Heart right ventricle (tissue), 16 donors: ENCODE data around the gene SLC22A7. TPM values are rescaled to one million over a fixed set of nuclear protein-coding genes. Genes with fewer than 3 reads are reported as not detected.
A peak's percentile ranks its signal among the peaks of the same experiment; 100 is the strongest.

ENCODE experiments used
- ATAC-seq, 8 donors: fragments of 200-7000 bp; cut with Tn5 transposase; one replicate each; pipeline ENCODE4 v1.9.1; 2020; ENCODE audit warnings: mild to moderate bottlenecking in 8 of 8, moderate library complexity in 8 of 8, moderate number of reproducible peaks in 1 of 8
- DNase-seq, 2 donors: peaks; one replicate each; pipeline ENCODE4 v3.0.0-alpha.2; 2020
- H3K27ac ChIP-seq, 10 donors: fragments of 200-600 bp; sonication (generic) in 2 of 10; one replicate each; pipeline versions ENCODE4 v1.5.0 to v1.8.0; 2020 to 2022; ENCODE audit warnings: mild to moderate bottlenecking in 3 of 10
- H3K27me3 ChIP-seq, 7 donors: fragments of 200-600 bp; one replicate each; pipeline ENCODE4 v1.8.0; 2021 to 2022; ENCODE audit warnings: mild to moderate bottlenecking in 2 of 7
- H3K36me3 ChIP-seq, 9 donors: fragments of 200-600 bp; sonication (generic) in 1 of 9; one replicate each; pipeline versions ENCODE4 v1.5.0 to v1.8.0; 2020 to 2022; ENCODE audit warnings: mild to moderate bottlenecking in 2 of 9
- H3K4me1 ChIP-seq, 9 donors: fragments of 200-600 bp; sonication (generic) in 1 of 9; one replicate each; pipeline versions ENCODE4 v1.5.0 to v1.8.0; 2020 to 2022; ENCODE audit warnings: mild to moderate bottlenecking in 4 of 9
- H3K4me3 ChIP-seq, 10 donors: fragments of 200-600 bp; sonication (generic) in 2 of 10; one replicate each; pipeline versions ENCODE4 v1.5.0 to v1.8.0; 2020 to 2022; ENCODE audit warnings: mild to moderate bottlenecking in 7 of 10, moderate library complexity in 2 of 10
- H3K9me3 ChIP-seq, 11 donors: fragments of 200-600 bp in 10 of 11; sonication (generic) in 2 of 11; one replicate each; pipeline versions ENCODE4 v1.5.0 to v1.8.0; 2013 to 2022; ENCODE audit warnings: mild to moderate bottlenecking in 2 of 11, control low read depth in 1 of 11, moderate library complexity in 1 of 11
- WGBS, 2 donors: extraction: QIAGEN DNeasy Blood & Tissue Kit; methylation state at CpG; one replicate each; pipeline ENCODE4 v1.1.7; 2013; ENCODE audit warnings: inconsistent platforms in 1 of 2; 5-methylcytosine and 5-hydroxymethylcytosine counted together
- intact Hi-C, 10 donors: fragments of 100-400 bp; cut with DNase I; formaldehyde crosslinking; loops; one replicate each; pipeline versions ENCODE4 v1.11.1 to v1.14.2; 2022
- polyA plus RNA-seq, 2 donors: library from polyadenylated mRNA; stranded (reverse); fragments of 200-250 nt; gene quantifications; one replicate each; pipeline ENCODE4 v1.2.3, GENCODE V29; 2013
- total RNA-seq, 10 donors: library from RNA; stranded (reverse); fragmentation: NEBNext Ultra II Directional in 3 of 10; extraction: Animal tissue kit (Norgen Biotek cat#: 25700) in 3 of 10; gene quantifications; one replicate each; pipeline versions ENCODE4 v1.2.1 to v1.2.4, GENCODE V29; 2021 to 2023
- TF ChIP-seq, protein P1 (sequence below), 9 donors: fragments of 200-600 bp; sonication (generic) in 2 of 9; IDR thresholded peaks; one replicate each; pipeline versions ENCODE4 v1.5.0 to v1.8.0; 2021 to 2022; ENCODE audit warnings: antibody characterized with exemption in 9 of 9, mild to moderate bottlenecking in 5 of 9, moderate library complexity in 1 of 9
- donor health status: Arrhythmogenic right ventricular cardiomyopathy.
- donor health status: ischemic (EF 13 %, LVEDD 7.1; RV severe dilation, severe dysfunction).
- donor health status: healthy with polysubstance abuse.
- donor health status: DM: no; HTN: yes; CAD: no.
- donor health status: DM: no; HTN: no; CAD: no.
- donor health status: ischemic (EF 25% LVEDD 6.9; RV normal size, moderate dysfunction).
- donor health status: ischemic (EF 25% LVEDD 5.7; RV mildly dilated, moderate dysfunction).
- donor health status: healthy.
- donor health status: DM: yes; HTN: yes; CAD: no.
- donor health status: Ischemic cardiomyopathy.
- donor health status: ischemic (EF 35%, LVEDD 5.7; RV mildly dilated, moderate dysfunction).
- donor health status: nonischemic (EF 11% LVEDD 7.7; RV severe dilation, severe dysfunction).
- donor health status: DM: yes; HTN: yes; CAD: no.
- donor health status: PGD.
- donor health status: ischemic (EF 29% LVEDD 5.4; RV normal size, mild dysfunction).
- donor health status: nonischemic (EF 23%, LVEDD 6.1; RV moderate dilation, normal function).

SLC22A7 gene
- total and polyA plus RNA-seq, 12 donors = 0.15 to 0.37 (median 0.22) TPM; not detected in 6

DNA sequence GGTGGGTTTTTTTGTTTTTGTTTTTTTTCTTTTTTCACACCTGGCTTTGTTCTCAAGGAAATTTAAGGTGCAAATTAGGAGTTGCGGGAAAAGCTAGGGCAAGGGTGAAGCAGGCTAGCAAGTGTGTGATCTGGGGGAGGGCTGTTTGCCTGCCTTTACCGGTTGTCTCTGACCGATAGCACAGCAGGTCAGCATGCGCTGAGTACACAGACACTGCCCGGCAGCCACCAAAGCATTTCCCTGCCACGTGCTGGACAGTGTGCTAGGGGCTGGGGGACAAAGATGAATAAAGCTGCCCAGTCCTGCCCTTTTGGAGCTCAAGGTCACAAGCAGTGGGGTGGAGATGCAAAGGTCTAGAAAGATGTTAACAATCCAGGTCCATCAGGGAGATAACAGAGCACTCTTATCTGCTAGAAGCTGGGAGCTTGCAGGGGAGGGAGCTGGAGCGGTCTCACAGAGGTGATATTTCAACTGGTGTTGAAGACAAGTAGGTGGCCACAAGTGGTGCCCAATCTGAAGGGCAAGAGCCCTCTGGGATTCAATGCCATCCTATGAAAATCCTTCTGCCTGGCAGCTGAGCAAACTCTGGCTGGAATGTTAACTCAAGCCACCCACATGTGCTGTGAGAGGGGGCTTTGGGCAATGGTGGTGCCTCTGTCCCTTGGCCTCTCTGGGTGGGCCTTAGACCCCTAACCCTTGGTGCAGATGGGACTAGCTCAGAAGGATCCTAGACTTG lies 30.3 kb upstream of the SLC22A7 start:
- no peak for DNase-seq
- intact Hi-C loops = loop anchor here in 8 of 10 donors (2.0 to 10.0 kb wide), 7 partner anchors 61 to 247 kb away; partner anchors contain the start of genes LRRC73 (in 1 of the 8), POLR1C (in 1 of the 8) and YIPF3 (in 1 of the 8)
- Histone ChIP-seq H3K27ac (peak overlapping the region in 9 of 10 donors; percentile 62 to 84 (median 73)), H3K36me3 (no peaks in the 10 kb centered on the region), H3K27me3 (peaks cover 0 to 35% (median 9%) of the 10 kb centered on the region in 7 donors), H3K4me3 (no peak overlapping the region), H3K4me1 (peaks cover 6 to 37% (median 23%) of the 10 kb centered on the region in 9 donors), H3K9me3 (no peaks in the 10 kb centered on the region)
- TF ChIP-seq, protein P1, sequence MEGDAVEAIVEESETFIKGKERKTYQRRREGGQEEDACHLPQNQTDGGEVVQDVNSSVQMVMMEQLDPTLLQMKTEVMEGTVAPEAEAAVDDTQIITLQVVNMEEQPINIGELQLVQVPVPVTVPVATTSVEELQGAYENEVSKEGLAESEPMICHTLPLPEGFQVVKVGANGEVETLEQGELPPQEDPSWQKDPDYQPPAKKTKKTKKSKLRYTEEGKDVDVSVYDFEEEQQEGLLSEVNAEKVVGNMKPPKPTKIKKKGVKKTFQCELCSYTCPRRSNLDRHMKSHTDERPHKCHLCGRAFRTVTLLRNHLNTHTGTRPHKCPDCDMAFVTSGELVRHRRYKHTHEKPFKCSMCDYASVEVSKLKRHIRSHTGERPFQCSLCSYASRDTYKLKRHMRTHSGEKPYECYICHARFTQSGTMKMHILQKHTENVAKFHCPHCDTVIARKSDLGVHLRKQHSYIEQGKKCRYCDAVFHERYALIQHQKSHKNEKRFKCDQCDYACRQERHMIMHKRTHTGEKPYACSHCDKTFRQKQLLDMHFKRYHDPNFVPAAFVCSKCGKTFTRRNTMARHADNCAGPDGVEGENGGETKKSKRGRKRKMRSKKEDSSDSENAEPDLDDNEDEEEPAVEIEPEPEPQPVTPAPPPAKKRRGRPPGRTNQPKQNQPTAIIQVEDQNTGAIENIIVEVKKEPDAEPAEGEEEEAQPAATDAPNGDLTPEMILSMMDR (IDR thresholded peaks at IDR 0.05) = no peak
- 63 to 69% methylated on average over 7 of the region's 7 CpGs for WGBS, 2 donors
- ATAC-seq = peak in 7 of 8 donors; percentile 2 to 50 (median 39)

DNA sequence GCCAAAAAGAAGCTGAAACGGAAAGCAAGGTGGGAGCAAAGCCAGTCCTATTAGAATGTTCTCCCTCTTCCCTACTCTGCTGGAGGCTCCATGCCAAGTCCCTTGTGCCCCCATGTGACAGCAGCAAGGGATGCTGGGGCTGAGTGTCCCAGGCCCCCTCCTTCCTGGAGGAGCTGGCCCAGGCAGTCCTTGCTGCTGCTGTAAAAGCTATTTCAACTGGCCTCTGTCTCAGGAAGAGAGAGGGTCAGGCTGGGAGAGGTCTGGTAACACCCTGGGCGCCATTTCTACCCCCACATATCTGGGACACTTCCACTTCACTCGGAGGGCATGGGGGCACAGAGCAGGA lies 29.7 kb upstream of the SLC22A7 start:
- Histone ChIP-seq H3K4me1 (peaks cover 6 to 37% (median 23%) of the 10 kb centered on the region in 9 donors), H3K4me3 (no peak overlapping the region), H3K27ac (peak overlapping the region in 9 of 10 donors; percentile 62 to 84 (median 73)), H3K9me3 (no peaks in the 10 kb centered on the region), H3K27me3 (peaks cover 0 to 40% (median 9%) of the 10 kb centered on the region in 7 donors), H3K36me3 (no peaks in the 10 kb centered on the region)
- intact Hi-C loops = loop anchor here in 7 of 10 donors (2.0 to 10.0 kb wide), 6 partner anchors 60 to 246 kb away; partner anchors contain the start of genes LRRC73 (in 1 of the 7), POLR1C (in 1 of the 7) and YIPF3 (in 1 of the 7)
- ATAC-seq = peak; percentile 50 to 85 (median 74)
- TF ChIP-seq, protein P1 (IDR thresholded peaks at IDR 0.05) = no peak
- peak; percentile 44 to 71 for DNase-seq
- 31 to 34% methylated on average over 3 of the region's 3 CpGs for WGBS, 2 donors

DNA sequence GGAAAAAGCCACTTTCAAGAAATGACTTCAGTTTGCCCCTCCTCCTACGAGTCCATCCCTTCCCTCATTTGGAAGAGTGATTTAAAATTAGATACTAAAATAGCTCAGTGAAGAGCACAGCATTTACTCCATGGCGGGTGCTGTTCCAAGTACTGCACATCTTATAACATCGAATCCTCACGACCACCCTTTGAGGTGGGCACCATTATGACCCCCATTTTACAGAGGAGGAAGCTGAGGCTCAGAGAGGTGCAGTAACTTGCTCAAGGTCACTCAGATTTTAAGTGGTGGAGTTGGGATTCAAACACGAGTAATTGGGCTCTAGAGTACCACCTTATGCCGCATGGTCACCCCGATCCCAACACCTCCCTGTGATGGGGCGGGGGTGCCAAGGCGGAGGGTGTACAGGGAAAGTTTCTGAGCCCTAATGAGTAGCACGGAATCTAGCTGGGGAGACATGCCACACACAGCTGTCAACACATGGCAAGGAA lies 29.2 kb upstream of the SLC22A7 start:
- intact Hi-C loops = loop anchor here in 7 of 10 donors (2.0 to 10.0 kb wide), 6 partner anchors 60 to 246 kb away; partner anchors contain the start of genes LRRC73 (in 1 of the 7), POLR1C (in 1 of the 7) and YIPF3 (in 1 of the 7)
- ATAC-seq = peak in 1 of 8 donors; percentile 1

More for the DNA sequence above, 29.2 kb upstream of the SLC22A7 start:
- Histone ChIP-seq H3K27me3 (peaks cover 0 to 45% (median 9%) of the 10 kb centered on the region in 7 donors), H3K4me1 (peaks cover 6 to 37% (median 23%) of the 10 kb centered on the region in 9 donors), H3K36me3 (no peaks in the 10 kb centered on the region), H3K27ac (peak overlapping the region in 9 of 10 donors; percentile 62 to 84 (median 73)), H3K4me3 (peak overlapping the region in 3 of 10 donors; percentile 29 to 46 (median 31)), H3K9me3 (no peaks in the 10 kb centered on the region)
- 61 to 67% methylated on average over 10 of the region's 10 CpGs for WGBS, 2 donors
- DNase-seq = no peak
- TF ChIP-seq, protein P1 (IDR thresholded peaks at IDR 0.05) = no peak
